ENCODE data around the gene C3. TPM values are rescaled to one million over a fixed set of nuclear protein-coding genes. Genes with fewer than 3 reads are reported as not detected.
A peak's percentile ranks its signal among the peaks of the same experiment; 100 is the strongest.
"Not testable (repeated sequence)": the region's sequence is repeated elsewhere in the genome, so short reads cannot be mapped to it uniquely, and the experiment has no call there.

Gene C3
- total RNA-seq, 2 donors from 2014 or later, result 373 to 1,073 TPM

- intact Hi-C loops (cut with DNase I), result no loop called here
- DNase-seq, result peak; percentile 63
- peak; percentile 21 to 73 for ATAC-seq
Observed at GRCh38 chr19:6718741-6719539, 1.5 kb downstream of the C3 start.

GRCh38 chr19:6718111-6718740, 2.2 kb downstream of the C3 start:
- DNase-seq, result no peak
- intact Hi-C loops (cut with DNase I), result no loop called here
- no peak for ATAC-seq

DNA sequence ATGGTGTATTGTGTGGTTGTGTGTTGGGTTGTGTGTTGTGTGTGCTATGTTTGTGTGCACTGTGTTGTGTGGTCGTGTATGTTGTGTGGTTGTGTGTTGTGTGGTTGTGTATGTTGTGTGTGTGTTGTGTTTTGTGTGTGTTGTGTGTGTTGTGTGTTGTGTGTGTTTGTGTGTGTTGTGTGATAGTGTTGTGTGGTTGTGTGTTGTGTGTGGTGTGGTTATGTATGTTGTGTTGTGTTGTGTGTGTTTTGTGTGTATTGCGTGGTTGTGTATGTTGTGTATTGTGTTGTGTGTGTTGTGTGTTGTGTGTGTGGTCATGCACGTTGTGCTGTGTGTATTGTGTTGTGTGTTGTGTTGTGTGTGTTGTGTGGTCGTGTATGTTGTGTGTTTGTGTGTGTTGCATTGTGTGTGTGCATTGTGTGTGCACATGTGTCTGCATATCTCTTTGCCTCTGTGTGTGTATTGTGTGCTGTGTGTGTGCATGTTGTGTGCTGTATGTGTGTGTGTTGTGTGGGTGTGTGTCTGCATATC, 2.9 kb downstream of the C3 start:
- DNase-seq, result no peak

DNA sequence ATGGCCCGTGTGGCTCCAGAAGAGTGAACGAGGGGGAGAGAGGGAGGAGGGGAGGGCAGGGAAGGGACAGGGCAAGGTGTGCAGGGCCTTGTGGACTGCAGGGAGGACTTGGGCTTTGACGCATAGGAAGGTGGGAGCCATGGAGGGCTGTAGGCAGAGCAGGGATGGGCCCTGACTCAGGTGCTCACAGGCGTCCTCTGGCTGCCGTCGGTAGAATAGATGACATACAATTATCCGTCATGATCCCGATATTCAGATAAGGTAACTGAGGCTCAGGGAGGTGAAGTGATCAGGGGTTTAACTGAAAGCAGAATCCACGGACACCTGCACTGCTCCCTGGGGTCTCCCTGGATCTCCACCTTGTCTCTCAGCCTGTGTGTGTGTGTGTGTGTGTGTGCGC, 3.4 kb downstream of the C3 start:
- intact Hi-C loops (cut with DNase I), result no loop called here
- ATAC-seq (no peak), DNase-seq (no peak)

More for the DNA sequence above, 2.9 kb downstream of the C3 start:
- intact Hi-C loops (cut with DNase I), result no loop called here
- ATAC-seq, result no peak

GRCh38 chr19:6716610-6716970, 3.9 kb downstream of the C3 start:
- DNase-seq (no peak), ATAC-seq (no peak)
- intact Hi-C loops (cut with DNase I), result no loop called here

- no peak for ATAC-seq
- intact Hi-C loops (cut with DNase I), result no loop called here
- DNase-seq, result no peak
Observed at GRCh38 chr19:6714749-6715555, 5.5 kb downstream of the C3 start.

GRCh38 chr19:6713773-6714692, 6.4 kb downstream of the C3 start:
- intact Hi-C loops (cut with DNase I), result no loop called here
- ATAC-seq (no peak), DNase-seq (no peak)

GRCh38 chr19:6712692-6713670, 7.5 kb downstream of the C3 start:
- ATAC-seq, result no peak
- intact Hi-C loops (cut with DNase I), result no loop called here
- no peak for DNase-seq

DNA sequence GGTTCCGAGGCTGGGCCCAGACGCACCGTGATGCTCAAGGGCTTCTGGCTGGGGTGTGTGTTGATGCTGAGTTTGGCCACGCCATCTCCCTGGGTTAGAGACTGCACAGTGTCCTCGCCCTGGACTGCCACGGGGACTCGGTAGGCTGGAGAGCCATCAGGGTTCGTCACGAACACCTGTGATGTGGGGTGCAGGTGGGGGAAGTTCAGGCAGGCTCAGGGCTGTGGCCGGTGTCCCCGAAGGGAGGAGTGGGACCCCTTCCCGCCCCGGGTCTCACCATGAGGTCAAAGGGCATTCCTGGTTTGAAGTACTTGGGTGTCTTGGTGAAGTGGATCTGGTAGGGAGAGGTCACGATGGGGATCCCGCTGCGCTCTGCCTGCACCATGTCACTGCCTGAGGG, 8.2 kb downstream of the C3 start:
- intact Hi-C loops (cut with DNase I), result no loop called here
- DNase-seq, result no peak
- ATAC-seq, result no peak

- ATAC-seq (no peak), DNase-seq (no peak)
- intact Hi-C loops (cut with DNase I), result no loop called here
Observed at GRCh38 chr19:6711605-6712004, 8.8 kb downstream of the C3 start.

- intact Hi-C loops (cut with DNase I), result no loop called here
- no peak for ATAC-seq
- no peak for DNase-seq
Observed at GRCh38 chr19:6711078-6711361, 9.4 kb downstream of the C3 start.

GRCh38 chr19:6710273-6711077, 10.0 kb downstream of the C3 start:
- ATAC-seq, result no peak
- intact Hi-C loops (cut with DNase I), result no loop called here
- DNase-seq, result no peak

DNA sequence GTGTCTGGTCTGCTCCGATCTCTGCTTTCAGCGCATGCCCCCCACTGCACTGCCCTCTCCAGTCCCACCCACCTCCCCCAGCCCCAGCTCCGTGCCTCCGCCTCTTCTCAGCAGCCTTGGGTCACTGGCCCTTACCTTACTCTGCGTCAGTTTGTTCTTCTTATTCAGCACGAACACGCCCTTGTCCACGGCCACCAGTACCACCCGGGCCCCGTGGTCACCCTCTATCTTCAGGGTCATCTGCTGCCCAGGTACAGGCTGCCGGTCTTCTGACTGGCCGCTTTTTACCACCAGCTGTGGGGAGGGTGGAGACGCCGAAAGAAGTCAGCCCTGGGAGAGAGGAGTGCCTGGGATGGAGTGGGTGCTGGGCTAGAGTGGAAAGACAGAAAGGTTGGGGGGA, 10.9 kb downstream of the C3 start:
- ATAC-seq, result no peak

GRCh38 chr19:6708913-6709312, 11.5 kb downstream of the C3 start:
- ATAC-seq; intact Hi-C loops (cut with DNase I); DNase-seq: not testable (repeated sequence)

More for the DNA sequence above, 10.9 kb downstream of the C3 start:
- no peak for DNase-seq
- intact Hi-C loops (cut with DNase I), result no loop called here

GRCh38 chr19:6708346-6708745, 12.1 kb downstream of the C3 start:
- no peak for DNase-seq
- ATAC-seq, result no peak
- intact Hi-C loops (cut with DNase I), result no loop called here

DNA sequence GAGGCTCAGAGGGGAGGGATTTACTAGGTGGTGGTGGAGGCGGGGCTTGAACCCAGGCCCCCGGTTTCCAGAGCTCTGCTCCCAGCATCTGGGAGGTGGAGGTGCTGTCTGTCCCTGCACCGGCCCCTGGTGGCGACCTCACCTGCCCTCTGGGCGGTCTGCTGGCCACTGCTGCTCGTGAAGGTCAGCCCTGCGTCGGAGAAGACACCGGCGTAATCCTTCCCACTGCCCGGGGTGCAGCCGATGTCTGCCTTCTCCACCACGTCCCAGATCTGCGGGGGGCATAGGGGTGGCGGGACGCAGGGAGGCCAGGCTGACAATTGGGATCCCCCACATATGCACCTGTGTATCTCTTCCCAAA, 12.8 kb downstream of the C3 start:
- DNase-seq (no peak), ATAC-seq (no peak)
- intact Hi-C loops (cut with DNase I), result no loop called here

DNA sequence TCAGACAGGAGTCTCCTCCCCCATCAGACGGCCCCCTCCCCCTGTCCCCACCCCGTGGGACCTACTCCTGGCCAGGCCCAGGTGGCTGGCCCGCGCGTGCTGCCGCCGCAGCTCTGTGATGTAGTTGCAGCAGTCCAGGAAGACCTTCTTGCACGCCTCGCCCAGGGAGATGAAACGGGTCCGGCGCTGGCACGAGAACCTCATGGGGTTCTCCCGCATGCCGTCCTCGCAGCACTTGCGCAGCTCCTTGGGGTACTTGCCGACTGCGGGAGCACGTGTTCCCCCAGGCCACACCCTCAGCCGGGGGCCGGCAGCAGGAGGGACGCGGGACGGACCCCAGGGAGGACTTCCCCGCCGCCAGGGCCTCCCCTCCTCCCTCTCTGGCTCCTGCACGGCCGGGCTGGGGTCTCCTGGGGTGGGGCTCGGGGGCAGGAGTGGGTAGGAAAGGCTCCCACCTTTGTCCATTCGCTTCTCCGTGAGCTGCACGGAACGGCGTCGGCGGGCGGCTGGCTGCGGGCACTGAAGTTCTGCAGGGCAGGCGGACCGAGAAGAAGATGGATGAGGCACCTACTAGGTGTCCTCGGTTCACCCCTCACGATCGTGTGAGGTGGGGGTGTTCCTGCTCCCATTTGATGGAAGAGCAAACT, 13.3 kb downstream of the C3 start:
- intact Hi-C loops (cut with DNase I), result no loop called here
- ATAC-seq (peak in 1 of 2 donors; percentile 21), DNase-seq (no peak)

Data from left cardiac atrium (tissue), 4 donors.